OCI-LY3 (cell line): ENCODE results near the gene PRDM2.

ENCODE experiments used
- H2AFZ ChIP-seq: fragments of 200-600, 300-600 bp; shearing (Covaris generic); 2 replicates; pipeline ENCODE4 v1.6.0; 2014; ENCODE audit warnings: antibody characterized with exemption, low read depth, low read length
- H3K27ac ChIP-seq: fragments of 200-600, 300-600 bp; sonication (generic); 2 replicates; pipeline ENCODE4 v1.5.1; 2014; ENCODE audit warnings: mild to moderate bottlenecking, low read length, moderate library complexity, mixed read lengths
- H3K27me3 ChIP-seq: fragments of 200-600, 300-600 bp; sonication (generic); 2 replicates; pipeline ENCODE4 v1.6.1; 2014; ENCODE audit warnings: low read depth, low read length, mixed read lengths
- H3K36me3 ChIP-seq: fragments of 200-600, 300-600 bp; sonication (generic); replicated peaks from 2 replicates; pipeline ENCODE3; 2014; ENCODE audit warnings: low read depth, low read length, mixed read lengths
- H3K4me1 ChIP-seq: fragments of 300-600, 200-600 bp; sonication (generic); 2 replicates; pipeline ENCODE4 v1.6.1; 2014; ENCODE audit warnings: low read length, mixed read lengths
- H3K4me2 ChIP-seq: fragments of 200-600, 300-600 bp; sonication (generic); 2 replicates; pipeline ENCODE4 v1.6.1; 2014; ENCODE audit warnings: low read length, mixed read lengths
- H3K4me3 ChIP-seq: fragments of 300-600, 200-600 bp; sonication (generic); 2 replicates; pipeline ENCODE4 v1.5.1; 2014; ENCODE audit warnings: antibody characterized with exemption, mild to moderate bottlenecking, low read length, moderate library complexity
- H3K79me2 ChIP-seq: fragments of 300-600, 200-600 bp; shearing (Covaris generic); 2 replicates; pipeline ENCODE4 v1.6.1; 2014; ENCODE audit warnings: mild to moderate bottlenecking, low read length, mixed read lengths
- H3K9ac ChIP-seq: fragments of 300-600, 200-600 bp; shearing (Covaris generic); 2 replicates; pipeline ENCODE4 v1.6.0; 2014; ENCODE audit warnings: mild to moderate bottlenecking, low read length, moderate library complexity
- H3K9me3 ChIP-seq: fragments of 200-600, 300-600 bp; shearing (Covaris generic); 2 replicates; pipeline ENCODE4 v1.6.1; 2014; ENCODE audit warnings: low read length, mixed read lengths; ENCODE audit not compliant: insufficient read depth
- H4K20me1 ChIP-seq: fragments of 200-600, 300-600 bp; sonication (generic); 2 replicates; pipeline ENCODE4 v1.6.1; 2016; ENCODE audit warnings: low read length, mixed read lengths; ENCODE audit not compliant: insufficient read depth
- CTCF ChIP-seq: fragments of 200-600, 300-600 bp; sonication (generic); IDR thresholded peaks from 2 replicates; pipeline ENCODE4 v1.5.1; 2014; ENCODE audit warnings: antibody characterized with exemption, low read length, low read depth
- EZH2phosphoT487 ChIP-seq: fragments of 200-600 bp; shearing (Covaris generic); IDR thresholded peaks from 2 replicates; pipeline ENCODE4 v1.6.1; 2018; ENCODE audit warnings: antibody characterized with exemption, mixed run types, low read depth

PRDM2 gene

GRCh38 chr1:13699936-13700520 lies at the start of gene PRDM2:
TSS of gene PRDM2 (plus strand) at chr1:13700188. CDS start at chr1:13715606, 15,418 bp downstream.
- Histone ChIP-seq H2AFZ (no peak within 1 kb of the TSS), H3K9ac (peak within 1 kb of the TSS; percentile 98), H3K79me2 (peaks cover 56% of the 10 kb centered on the region), H3K27me3 (no peaks in the 10 kb centered on the region), H3K36me3 (peaks cover 12% of the 10 kb centered on the region), H3K9me3 (peaks cover 6% of the 10 kb centered on the region; the same call in 1 of the 2 replicates), H3K4me1 (peaks cover 36% of the 10 kb centered on the region), H3K4me2 (peak within 1 kb of the TSS; percentile 99), H3K4me3 (peak within 1 kb of the TSS; percentile 97), H4K20me1 (0 out of 2 replicates have a peak, but pooled peaks cover 8% of the 10 kb centered on the region), H3K27ac (peak within 1 kb of the TSS; percentile 97)
- no peak for TF ChIP-seq CTCF
- no peak for TF ChIP-seq EZH2phosphoT487

- Histone ChIP-seq H2AFZ (no peak overlapping the region), H3K4me1 (peaks cover 10% of the 10 kb centered on the region), H3K9ac (no peak overlapping the region), H3K4me3 (no peak overlapping the region), H4K20me1 (no peaks in the 10 kb centered on the region), H3K27ac (no peak overlapping the region), H3K9me3 (no peaks in the 10 kb centered on the region), H3K4me2 (no peak overlapping the region), H3K36me3 (no peaks in the 10 kb centered on the region), H3K27me3 (no peaks in the 10 kb centered on the region), H3K79me2 (no peaks in the 10 kb centered on the region)
- TF ChIP-seq CTCF (no peak), EZH2phosphoT487 (no peak)
These were observed 48.7 kb upstream of the PRDM2 start for GRCh38 chr1:13651279-13651678.

GRCh38 chr1:13652238-13652637 lies 47.8 kb upstream of the PRDM2 start:
- TF ChIP-seq EZH2phosphoT487 (no peak), CTCF (no peak)
- H3K4me2 ChIP-seq, result no peak overlapping the region
- no peak overlapping the region for H3K9ac ChIP-seq

DNA sequence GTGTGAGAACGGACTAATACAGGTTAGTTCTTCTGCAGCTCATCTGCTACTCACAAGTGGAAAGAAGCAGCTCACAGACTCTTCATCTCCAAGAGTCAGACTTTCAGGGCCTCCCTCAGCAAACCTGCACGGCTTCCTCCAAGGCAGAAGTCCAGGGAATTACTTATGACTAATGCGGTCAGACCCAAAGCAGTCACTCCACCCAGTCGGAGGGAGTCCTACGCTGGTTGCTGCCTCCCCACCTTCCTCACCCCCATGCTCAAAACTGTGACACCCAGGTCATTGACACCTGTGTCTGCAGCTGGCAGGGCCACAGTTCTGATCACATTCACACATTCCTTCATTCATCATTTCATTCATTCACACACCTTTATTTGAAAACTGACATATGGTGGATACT lies 38.4 kb upstream of the PRDM2 start:
- Histone ChIP-seq H3K4me2 (no peak overlapping the region), H4K20me1 (no peaks in the 10 kb centered on the region), H3K4me1 (peaks cover 35% of the 10 kb centered on the region), H3K4me3 (no peak overlapping the region), H3K27ac (no peak overlapping the region), H3K27me3 (no peaks in the 10 kb centered on the region), H3K9me3 (no peaks in the 10 kb centered on the region), H3K79me2 (peaks cover 9% of the 10 kb centered on the region; the same call in 1 of the 2 replicates), H3K36me3 (no peaks in the 10 kb centered on the region), H2AFZ (no peak overlapping the region), H3K9ac (no peak overlapping the region)
- TF ChIP-seq EZH2phosphoT487, result no peak
- no peak for TF ChIP-seq CTCF

More at GRCh38 chr1:13652238-13652637, 47.8 kb upstream of the PRDM2 start:
- Histone ChIP-seq H3K79me2 (no peaks in the 10 kb centered on the region), H3K4me3 (no peak overlapping the region), H2AFZ (no peak overlapping the region), H3K9me3 (no peaks in the 10 kb centered on the region), H3K36me3 (no peaks in the 10 kb centered on the region), H4K20me1 (no peaks in the 10 kb centered on the region), H3K27ac (no peak overlapping the region), H3K27me3 (no peaks in the 10 kb centered on the region), H3K4me1 (peaks cover under 1% of the 10 kb centered on the region)
